AG04449 (cell line): ENCODE results near the gene RIN1.

Experiments used
- CTCF ChIA-PET: fragments of 350-600 bp; formaldehyde crosslinking; extraction: SDS; loops from one replicate; lab custom pipeline; 2021; ENCODE audit warnings: antibody characterized with exemption; lab: Yijun Ruan, JAX
- POLR2A ChIA-PET: fragments of 400-600, 350-600 bp; formaldehyde crosslinking; extraction: SDS; loops from one replicate; lab custom pipeline; 2020; ENCODE audit warnings: antibody characterized with exemption, inconsistent platforms; lab: Yijun Ruan, JAX
- DNase-seq: peaks from one replicate; pipeline ENCODE4 v3.0.0-alpha.2; 2010; ENCODE audit warnings: low read depth, low spot score
- H3K4me3 ChIP-seq: 2 replicates; pipeline ENCODE4 v1.5.1; 2011; ENCODE audit warnings: low read depth, mild to moderate bottlenecking, control low read depth, low read length
- CTCF ChIP-seq: IDR thresholded peaks from one replicate; pipeline ENCODE4 v1.5.1; 2011; ENCODE audit warnings: mild to moderate bottlenecking, moderate library complexity, low read length, control low read depth, inconsistent platforms; ENCODE audit not compliant: insufficient read depth; ENCODE audit errors: missing control alignments

The RIN1 gene

GRCh38 chr11:66340596-66341501 is 4.6 kb upstream of the RIN1 start:
- DNase-seq, result no peak
- TF ChIP-seq CTCF, result no peak
- CTCF ChIA-PET, result interaction anchor here (0.7 to 11.7 kb wide), 7 partner anchors 11 to 68 kb away, joined by 3 to 129 read pairs (median 9); no protein-coding TSS in a partner anchor
- no peak overlapping the region for H3K4me3 ChIP-seq
- POLR2A ChIA-PET, result no interaction called here

GRCh38 chr11:66339686-66340483 is 3.7 kb upstream of the RIN1 start:
- ChIA-PET CTCF (interaction anchor here (0.7 to 11.7 kb wide), 7 partner anchors 10 to 69 kb away, joined by 3 to 129 read pairs (median 4); no protein-coding TSS in a partner anchor), POLR2A (no interaction called here)
- DNase-seq, result no peak
- no peak overlapping the region for H3K4me3 ChIP-seq
- TF ChIP-seq CTCF, result no peak

GRCh38 chr11:66339162-66339675 is 3.0 kb upstream of the RIN1 start:
- H3K4me3 ChIP-seq, result no peak overlapping the region
- CTCF ChIA-PET, result interaction anchor here (1.4 to 11.7 kb wide), 3 partner anchors 27 to 51 kb away, joined by 4 to 129 read pairs (median 13); no protein-coding TSS in a partner anchor
- no peak for DNase-seq
- POLR2A ChIA-PET, result no interaction called here
- no peak for TF ChIP-seq CTCF

GRCh38 chr11:66338276-66339161 is 2.3 kb upstream of the RIN1 start:
- ChIA-PET POLR2A (interaction anchor here (0.9 to 1.4 kb wide), 4 partner anchors 10 to 26 kb away, joined by 3 to 7 read pairs (median 4); no protein-coding TSS in a partner anchor), CTCF (interaction anchor here (0.8 to 11.7 kb wide), 5 partner anchors 10 to 56 kb away, joined by 3 to 129 read pairs (median 4); no protein-coding TSS in a partner anchor)
- no peak overlapping the region for H3K4me3 ChIP-seq
- DNase-seq, result no peak
- TF ChIP-seq CTCF, result no peak

GRCh38 chr11:66337103-66337899 is 1.1 kb upstream of the RIN1 start:
- ChIA-PET CTCF (interaction anchor here (1.0 to 11.7 kb wide), 7 partner anchors 25 to 71 kb away, joined by 3 to 231 read pairs (median 8); partner anchors contain the start of gene YIF1A), POLR2A (interaction anchor here (0.9 to 3.7 kb wide), 6 partner anchors 10 to 25 kb away, joined by 4 to 106 read pairs (median 18); partner anchors contain the start of gene CD248)
- DNase-seq, result no peak
- no peak for TF ChIP-seq CTCF
- no peak overlapping the region for H3K4me3 ChIP-seq
